Activated T-helper 1 cell treated with Interleukin-2 at 50 U/mL for 16 hours (primary cell): Measurements from ENCODE around the gene ARL16.
"Not testable (repeated sequence)": the region's sequence is repeated elsewhere in the genome, so short reads cannot be mapped to it uniquely, and the experiment has no call there.

Experiments
- DNase-seq: peaks from one replicate; pipeline ENCODE4 v3.0.0-alpha.2; 2020; ENCODE audit warnings: low read depth

The ARL16 gene

DNA sequence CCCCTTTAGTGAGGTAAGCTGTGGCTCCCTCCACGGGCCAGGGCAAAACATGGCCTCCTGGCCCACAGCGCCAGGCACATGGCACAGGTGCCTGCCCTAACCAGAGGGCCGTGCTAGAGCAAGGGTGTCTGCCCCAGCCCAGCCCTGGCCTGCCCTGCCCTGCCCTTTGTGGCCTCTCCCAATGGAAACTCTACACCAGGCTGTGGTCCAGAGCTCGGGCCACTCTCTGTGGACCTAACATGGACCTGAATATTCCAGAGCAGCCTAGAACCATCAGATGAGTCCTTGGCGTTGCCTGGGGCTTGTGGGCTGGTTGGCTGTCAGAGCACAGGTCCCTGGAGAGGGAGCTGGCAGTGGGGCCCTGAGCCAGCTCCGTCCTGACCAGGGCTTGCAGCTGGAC is 11.6 kb upstream of the ARL16 start:
- no peak for DNase-seq

- no peak for DNase-seq
Measured at GRCh38 chr17:81694810-81695209, 11.2 kb upstream of the ARL16 start.

- DNase-seq: no peak
Measured at GRCh38 chr17:81693509-81694210, 10.1 kb upstream of the ARL16 start.

- no peak for DNase-seq
Measured at GRCh38 chr17:81691608-81692007, 8.0 kb upstream of the ARL16 start.

- DNase-seq: no peak
Measured at GRCh38 chr17:81691196-81691595, 7.6 kb upstream of the ARL16 start.

- no peak for DNase-seq
Measured at GRCh38 chr17:81690549-81690948, 7.0 kb upstream of the ARL16 start.

DNA sequence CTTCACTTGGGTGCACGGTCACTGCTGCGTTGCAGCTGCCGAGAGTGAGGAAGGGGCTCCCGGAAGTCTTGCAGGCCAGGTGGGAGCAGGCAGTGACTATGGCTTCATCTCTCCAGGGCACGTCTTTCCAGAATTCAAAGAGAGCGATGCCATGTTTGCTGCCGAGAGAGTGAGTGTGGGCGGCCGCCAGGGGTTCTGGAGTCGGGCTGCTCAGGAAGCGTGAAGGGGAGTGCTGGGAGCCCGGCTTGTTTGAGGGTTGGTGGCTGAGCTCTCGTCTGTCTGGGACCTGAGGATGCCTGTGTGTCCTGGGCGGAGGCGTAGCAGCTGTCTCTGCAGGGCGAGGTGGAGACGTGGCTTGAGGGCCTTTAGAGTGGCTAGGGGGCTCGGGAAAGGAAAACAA is 6.5 kb upstream of the ARL16 start:
- DNase-seq: no peak

DNA sequence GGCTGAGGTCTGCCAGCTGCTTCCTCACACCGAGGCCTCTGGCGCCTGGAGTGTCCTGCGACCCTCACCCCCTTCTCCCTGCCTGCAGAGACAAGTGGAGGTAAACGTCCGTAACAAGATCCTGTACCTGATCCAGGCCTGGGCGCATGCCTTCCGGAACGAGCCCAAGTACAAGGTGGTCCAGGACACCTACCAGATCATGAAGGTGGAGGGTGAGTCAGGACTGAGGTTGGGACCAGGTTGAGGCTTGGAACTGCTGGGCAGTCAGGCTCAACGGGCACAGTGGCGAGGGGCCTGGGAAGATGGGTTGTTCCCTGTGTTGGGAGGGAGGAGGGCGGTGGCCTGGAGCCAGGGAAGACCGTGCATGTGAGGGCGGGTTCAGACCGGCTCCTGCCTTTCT is 5.0 kb upstream of the ARL16 start:
- no peak for DNase-seq

GRCh38 chr17:81687770-81688541 is 4.4 kb upstream of the ARL16 start:
- no peak for DNase-seq

- DNase-seq: no peak
Measured at GRCh38 chr17:81686614-81687013, 3.0 kb upstream of the ARL16 start.

DNA sequence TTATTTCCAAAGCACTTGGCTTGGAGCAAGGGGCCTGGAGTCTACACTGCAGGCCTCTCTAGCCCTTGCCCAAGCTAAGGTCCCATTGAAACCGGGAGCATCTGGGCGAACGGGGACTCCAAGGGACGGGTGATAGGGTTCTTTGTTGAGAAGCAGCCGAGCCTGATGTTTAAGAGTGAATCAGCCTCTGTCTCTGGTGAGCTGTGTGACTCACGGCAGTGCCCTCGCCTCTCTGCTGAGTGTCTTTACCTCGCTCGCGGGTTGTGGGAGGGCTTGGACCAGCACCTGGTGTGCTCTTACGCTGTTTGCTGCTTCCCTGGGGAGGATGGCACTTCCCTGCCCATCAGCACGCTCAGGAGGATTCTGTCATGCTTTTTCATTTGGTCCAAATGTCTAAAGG is 1.5 kb upstream of the ARL16 start:
- no peak for DNase-seq

GRCh38 chr17:81684442-81684911 is 880 bp upstream of the ARL16 start:
- DNase-seq: no peak

DNA sequence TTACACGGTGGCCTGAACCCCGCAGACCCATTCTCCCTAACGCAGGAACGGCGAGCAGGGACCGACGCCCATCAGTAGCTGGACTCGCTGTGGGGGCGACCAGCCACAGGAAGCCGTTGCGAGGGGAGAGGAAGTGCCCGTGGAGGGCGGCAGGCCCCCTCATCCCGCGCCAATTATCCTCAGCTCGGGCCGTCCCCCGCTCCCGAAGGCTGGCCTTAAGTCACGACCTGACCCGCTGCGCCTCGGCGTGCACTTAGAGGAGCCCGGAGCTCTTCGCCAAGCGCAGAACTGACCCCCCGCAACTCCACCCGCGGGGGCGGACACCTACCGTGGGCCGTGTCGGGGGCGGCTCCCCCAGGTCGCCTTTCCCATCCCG is 401 bp downstream of the ARL16 start:
- no peak for DNase-seq

DNA sequence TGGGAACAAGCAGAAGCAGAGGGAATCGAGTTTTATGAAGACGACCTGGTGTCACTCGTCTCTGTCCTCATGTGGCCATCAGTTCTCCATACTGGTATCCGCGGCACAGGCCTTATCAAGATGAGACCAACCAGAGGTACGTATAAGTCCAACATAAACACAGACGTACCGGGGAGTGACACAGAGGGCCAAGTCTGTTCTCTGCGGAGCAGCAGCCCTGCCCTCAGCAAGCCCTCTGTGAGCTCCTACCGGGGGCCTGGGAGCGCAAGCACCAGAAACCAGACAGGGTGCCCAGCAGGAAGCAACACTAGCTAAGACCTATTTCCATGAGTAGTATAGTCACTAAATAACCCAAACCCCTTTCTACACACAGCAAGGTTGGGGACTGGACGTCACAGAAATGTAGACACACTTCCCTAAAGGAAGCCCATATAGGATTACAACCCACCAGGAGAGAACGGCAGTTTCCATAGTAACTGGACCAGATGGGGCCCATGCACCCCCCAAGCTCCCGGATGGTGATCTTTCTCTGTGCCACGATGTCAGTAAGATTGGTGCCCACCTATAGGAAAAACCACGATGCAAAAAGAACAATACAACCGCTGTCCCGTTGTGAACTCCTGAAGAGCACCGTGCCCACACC is 911 bp downstream of the ARL16 start:
- DNase-seq: no peak

DNA sequence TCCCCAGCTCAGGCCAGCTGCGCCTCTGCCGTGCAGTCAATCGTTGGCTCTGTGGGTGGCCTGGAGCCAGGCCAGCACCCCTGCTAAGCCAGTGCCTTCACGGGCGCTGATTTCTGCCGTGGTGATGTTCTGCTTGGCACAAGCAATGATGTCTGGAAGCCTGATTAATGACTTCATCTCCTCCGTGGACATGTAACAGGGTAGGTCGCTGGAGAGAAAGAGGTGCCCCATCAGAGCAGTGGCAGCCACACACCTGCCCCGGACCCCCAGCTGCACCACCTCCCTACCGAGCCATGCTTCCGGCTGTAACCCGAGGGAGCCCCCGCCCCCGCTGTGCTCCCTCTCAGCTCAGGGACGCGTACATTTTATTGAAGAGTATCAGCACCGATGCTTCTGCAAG is 1.9 kb downstream of the ARL16 start:
- no peak for DNase-seq

- DNase-seq: no peak
Measured at GRCh38 chr17:81680150-81680549, 3.4 kb downstream of the ARL16 start.

- no peak for DNase-seq
Measured at GRCh38 chr17:81676906-81677305, 6.7 kb downstream of the ARL16 start.

- DNase-seq: not testable (repeated sequence)
Measured at GRCh38 chr17:81675515-81676221, 7.9 kb downstream of the ARL16 start.

GRCh38 chr17:81673561-81674258 is 9.9 kb downstream of the ARL16 start:
- DNase-seq: no peak

DNA sequence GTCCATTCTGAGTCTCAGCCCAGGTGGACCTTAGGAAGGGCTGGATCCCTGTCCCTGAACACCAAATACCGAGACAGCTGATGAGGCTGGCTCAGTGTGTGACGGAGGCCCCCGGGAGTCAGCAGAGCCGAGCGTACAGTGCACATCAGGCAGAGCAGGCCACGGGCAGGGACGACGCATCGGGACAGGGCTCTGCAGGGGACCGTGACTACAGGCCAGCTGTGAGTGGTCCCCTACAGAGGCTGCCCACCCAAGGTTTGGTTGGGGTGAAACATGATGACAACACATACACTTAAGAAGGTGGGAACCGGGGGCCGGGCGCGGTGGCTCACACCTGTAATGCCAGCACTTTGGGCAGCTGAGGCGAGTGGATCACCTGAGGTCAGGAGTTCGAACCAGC is 10.6 kb downstream of the ARL16 start:
- DNase-seq: no peak

DNA sequence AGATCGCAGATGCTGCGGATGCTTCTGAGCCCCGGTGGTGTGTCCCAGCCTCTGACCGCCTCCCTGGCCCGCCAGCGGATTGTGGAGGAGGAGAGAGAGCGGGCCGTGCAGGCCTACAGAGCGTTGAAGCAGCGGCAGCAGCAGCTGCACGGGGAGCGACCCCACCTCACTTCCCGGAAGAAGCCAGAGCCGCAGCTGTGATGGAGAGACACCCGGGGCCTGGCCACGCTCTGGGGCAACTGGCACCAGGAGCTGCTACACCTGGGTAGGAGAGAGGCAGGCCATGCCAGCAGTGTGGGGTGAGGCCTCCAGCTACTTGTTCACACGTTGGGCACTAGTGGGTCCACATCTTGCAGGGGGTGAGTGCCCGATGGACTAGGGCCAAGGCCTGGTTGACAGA is 11.1 kb downstream of the ARL16 start:
- no peak for DNase-seq

- DNase-seq: no peak
Measured at GRCh38 chr17:81667754-81668153, 15.8 kb downstream of the ARL16 start.
